ENCODE data around the gene APOBEC3G. TPM values are rescaled to one million over a fixed set of nuclear protein-coding genes. Genes with fewer than 3 reads are reported as not detected.

The APOBEC3G gene
- total RNA-seq, 1 experiment from 2014 or later: 0.76 TPM

GRCh38 chr22:39101226-39101625 lies 24.2 kb downstream of the APOBEC3G start:
- Histone ChIP-seq H3K4me3 (no peak overlapping the region), H3K27me3 (no peaks in the 10 kb centered on the region), H3K36me3 (no peaks in the 10 kb centered on the region), H3K9me3 (no peaks in the 10 kb centered on the region)
- no peak for DNase-seq

DNA sequence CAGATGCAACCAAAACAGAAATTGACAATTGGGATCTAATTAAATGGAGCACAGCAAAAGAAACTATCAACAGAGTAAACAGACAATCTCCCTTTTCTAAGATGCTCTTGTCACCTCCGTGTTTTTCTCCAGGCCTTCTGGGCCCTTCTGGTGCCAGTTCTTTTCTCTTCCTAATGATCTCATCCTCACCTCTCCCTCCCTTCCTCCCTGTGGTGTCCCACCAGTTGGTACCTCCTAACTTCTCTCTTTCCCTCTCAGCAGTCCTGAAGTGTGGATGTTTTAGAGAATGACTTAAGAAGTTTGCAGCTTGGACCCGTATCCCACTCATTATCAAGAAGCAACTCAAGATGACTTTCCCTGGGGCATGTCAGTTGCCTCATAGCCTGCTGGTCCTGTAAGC lies 26.4 kb downstream of the APOBEC3G start:
- H3K36me3 ChIP-seq: no peaks in the 10 kb centered on the region
- no peak for DNase-seq
- H3K9me3 ChIP-seq: no peaks in the 10 kb centered on the region
- H3K4me3 ChIP-seq: no peak overlapping the region
- H3K27me3 ChIP-seq: no peaks in the 10 kb centered on the region

- Histone ChIP-seq H3K9me3 (no peaks in the 10 kb centered on the region), H3K36me3 (no peaks in the 10 kb centered on the region), H3K4me3 (no peak overlapping the region), H3K27me3 (no peaks in the 10 kb centered on the region)
- DNase-seq: no peak
Observed at GRCh38 chr22:39106326-39106725, 29.3 kb downstream of the APOBEC3G start.

- Histone ChIP-seq H3K4me3 (no peak overlapping the region), H3K36me3 (no peaks in the 10 kb centered on the region), H3K9me3 (no peaks in the 10 kb centered on the region), H3K27me3 (0 out of 2 replicates have a peak, but pooled peaks cover 3% of the 10 kb centered on the region)
- DNase-seq: no peak
Observed at GRCh38 chr22:39108487-39108886, 31.4 kb downstream of the APOBEC3G start.

GRCh38 chr22:39109361-39109760 lies 32.3 kb downstream of the APOBEC3G start:
- H3K4me3 ChIP-seq: no peak overlapping the region
- no peaks in the 10 kb centered on the region for H3K36me3 ChIP-seq
- H3K9me3 ChIP-seq: no peaks in the 10 kb centered on the region
- H3K27me3 ChIP-seq: peaks cover 3% of the 10 kb centered on the region; the same call in 1 of the 2 replicates
- DNase-seq: no peak

DNA sequence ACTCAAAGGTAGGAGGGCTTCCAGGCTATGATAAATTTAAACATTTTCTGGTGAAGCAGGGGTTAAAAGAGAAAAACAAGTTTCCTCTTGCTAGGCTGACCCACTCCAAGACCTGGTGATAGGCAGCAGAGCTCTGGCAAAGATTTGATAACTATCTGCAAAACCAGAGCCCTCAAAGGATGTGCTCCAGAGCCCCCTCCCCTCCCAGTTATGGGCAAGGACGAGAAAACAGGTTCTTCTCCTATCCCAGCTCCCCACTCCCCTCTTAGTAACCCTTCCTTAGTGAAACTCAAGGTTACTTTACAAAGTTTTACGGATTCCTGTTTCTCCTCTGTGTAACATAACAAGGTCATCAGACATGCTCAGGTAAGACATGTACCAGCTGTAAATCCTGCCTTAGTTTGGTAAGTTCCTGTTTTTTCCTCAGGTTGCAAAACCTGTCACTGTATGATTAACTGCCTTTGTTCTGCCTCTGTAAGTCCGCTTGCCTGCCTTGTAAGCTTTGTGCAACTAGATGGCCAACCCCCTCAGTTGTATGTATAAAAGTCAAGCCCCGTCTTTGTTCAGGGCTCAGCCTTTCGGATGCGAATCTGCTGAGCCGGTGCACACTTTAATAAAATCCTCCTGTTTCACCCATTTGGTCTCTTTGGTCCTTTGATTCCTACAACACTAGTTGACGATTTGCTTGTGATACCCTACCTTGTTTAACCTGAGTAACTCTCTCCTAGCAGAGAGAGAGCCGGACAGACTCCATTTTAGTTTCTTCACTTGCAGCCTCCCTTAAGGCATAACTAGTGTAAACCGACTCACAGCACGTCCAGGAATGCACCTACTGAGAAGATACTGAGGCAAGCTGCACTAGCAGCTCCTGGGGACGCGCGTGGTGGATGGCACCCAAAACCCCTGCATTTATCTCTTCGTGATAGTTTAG lies 33.8 kb downstream of the APOBEC3G start:
- H3K27me3 ChIP-seq: peaks cover 3% of the 10 kb centered on the region
- no peaks in the 10 kb centered on the region for H3K36me3 ChIP-seq
- H3K9me3 ChIP-seq: no peaks in the 10 kb centered on the region
- H3K4me3 ChIP-seq: no peak overlapping the region
- DNase-seq: no peak

- H3K4me3 ChIP-seq: no peak overlapping the region
- H3K36me3 ChIP-seq: no peaks in the 10 kb centered on the region
- DNase-seq: no peak
- H3K27me3 ChIP-seq: peaks cover 3% of the 10 kb centered on the region
- H3K9me3 ChIP-seq: no peaks in the 10 kb centered on the region
Observed at GRCh38 chr22:39114112-39114511, 37.0 kb downstream of the APOBEC3G start.

DNA sequence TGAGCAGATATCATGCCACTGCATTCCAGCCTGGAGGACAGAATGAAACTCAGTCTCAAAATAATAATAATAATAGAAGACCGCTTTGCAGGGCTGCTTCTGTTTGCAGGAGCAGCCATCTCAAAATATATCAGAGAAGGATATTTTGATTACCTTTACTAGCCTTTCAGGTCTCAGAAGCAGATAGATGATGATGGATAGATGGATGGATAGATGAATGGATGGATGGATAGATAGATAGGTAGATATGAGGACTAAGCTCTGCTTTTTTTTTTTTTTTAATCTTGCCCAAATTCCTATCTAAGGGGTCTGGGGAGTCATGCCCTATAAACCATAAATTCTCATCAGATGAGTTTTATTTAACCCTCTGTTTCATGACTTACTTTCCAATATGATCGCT lies 38.5 kb downstream of the APOBEC3G start:
- Histone ChIP-seq H3K27me3 (peaks cover 3% of the 10 kb centered on the region), H3K9me3 (no peaks in the 10 kb centered on the region), H3K4me3 (no peak overlapping the region), H3K36me3 (no peaks in the 10 kb centered on the region)
- DNase-seq: no peak

DNA sequence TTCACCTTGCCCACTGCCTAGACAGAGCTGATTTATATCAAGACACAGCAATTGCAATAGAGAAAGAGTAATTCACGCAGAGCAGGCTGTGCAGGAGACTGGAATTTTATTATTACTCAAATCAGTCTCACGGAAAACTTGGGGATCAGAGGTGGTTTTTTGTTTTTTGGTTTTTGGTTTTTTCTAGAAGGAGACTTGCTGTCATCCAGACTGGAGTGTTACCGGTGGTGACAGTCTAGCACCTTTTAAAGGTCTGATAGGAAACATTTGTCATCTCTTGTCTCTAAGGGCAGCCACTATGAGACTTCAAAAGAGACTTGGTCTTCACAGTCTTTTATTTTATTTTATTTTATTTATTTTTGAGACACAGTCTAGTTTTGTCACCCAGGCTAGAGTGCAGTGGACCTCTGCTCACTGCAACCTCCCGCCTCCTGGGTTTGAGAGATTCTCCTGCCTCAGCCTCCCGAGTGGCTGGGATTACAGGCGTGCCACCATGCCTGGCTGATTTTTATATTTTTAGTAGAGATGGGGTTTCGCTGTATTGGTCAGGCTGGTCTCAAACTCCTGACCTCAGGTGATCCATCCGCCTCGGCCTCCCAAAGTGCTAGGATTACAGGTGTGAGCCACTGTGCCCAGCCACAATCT lies 39.0 kb downstream of the APOBEC3G start:
- DNase-seq: no peak
- Histone ChIP-seq H3K4me3 (no peak overlapping the region), H3K27me3 (peaks cover 3% of the 10 kb centered on the region)

GRCh38 chr22:39117585-39118191 lies 40.6 kb downstream of the APOBEC3G start:
- peak; percentile 29 for DNase-seq
- no peaks in the 10 kb centered on the region for H3K9me3 ChIP-seq
- peaks cover 3% of the 10 kb centered on the region for H3K27me3 ChIP-seq
- no peak overlapping the region for H3K4me3 ChIP-seq
- H3K36me3 ChIP-seq: no peaks in the 10 kb centered on the region

More for the DNA sequence above, 39.0 kb downstream of the APOBEC3G start:
- no peaks in the 10 kb centered on the region for H3K9me3 ChIP-seq
- H3K36me3 ChIP-seq: no peaks in the 10 kb centered on the region

GRCh38 chr22:39120983-39121382 lies 43.9 kb downstream of the APOBEC3G start:
- Histone ChIP-seq H3K4me3 (no peak overlapping the region), H3K27me3 (no peaks in the 10 kb centered on the region), H3K36me3 (no peaks in the 10 kb centered on the region), H3K9me3 (no peaks in the 10 kb centered on the region)
- no peak for DNase-seq

DNA sequence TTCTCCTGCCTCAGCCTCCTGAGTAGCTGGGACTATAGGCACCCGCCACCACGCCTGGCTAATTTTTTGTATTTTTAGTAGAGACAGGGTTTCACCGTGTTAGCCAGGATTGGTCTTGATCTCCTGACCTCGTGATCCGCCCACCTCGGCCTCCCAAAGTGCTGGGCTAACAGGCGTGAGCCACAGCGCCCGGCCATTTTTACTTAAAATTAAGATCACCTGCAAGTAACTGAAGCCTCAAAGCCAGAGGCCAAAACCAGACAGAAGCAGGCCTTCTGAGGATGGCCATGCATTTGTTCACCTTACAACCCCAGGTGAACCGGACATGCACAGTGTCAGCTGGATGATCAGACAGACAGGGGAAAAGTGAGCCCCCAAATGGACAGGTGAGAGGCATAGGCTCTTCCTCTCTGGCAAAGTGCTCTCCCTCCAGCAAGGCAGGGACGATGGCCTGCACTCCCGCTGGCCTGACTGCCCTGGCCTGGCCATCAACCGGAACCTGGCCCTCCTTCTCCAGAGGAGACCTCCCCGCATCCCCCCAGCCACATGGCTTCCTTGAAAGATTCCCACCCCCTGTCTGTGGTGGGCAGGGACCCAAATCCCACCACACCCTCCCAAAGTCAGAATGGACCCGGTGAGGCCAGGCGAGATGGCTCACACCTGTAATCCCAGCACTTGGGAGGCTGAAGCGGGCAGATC lies 45.8 kb downstream of the APOBEC3G start:
- DNase-seq: no peak
- Histone ChIP-seq H3K9me3 (no peaks in the 10 kb centered on the region), H3K4me3 (no peak overlapping the region), H3K27me3 (no peaks in the 10 kb centered on the region), H3K36me3 (no peaks in the 10 kb centered on the region)

DNA sequence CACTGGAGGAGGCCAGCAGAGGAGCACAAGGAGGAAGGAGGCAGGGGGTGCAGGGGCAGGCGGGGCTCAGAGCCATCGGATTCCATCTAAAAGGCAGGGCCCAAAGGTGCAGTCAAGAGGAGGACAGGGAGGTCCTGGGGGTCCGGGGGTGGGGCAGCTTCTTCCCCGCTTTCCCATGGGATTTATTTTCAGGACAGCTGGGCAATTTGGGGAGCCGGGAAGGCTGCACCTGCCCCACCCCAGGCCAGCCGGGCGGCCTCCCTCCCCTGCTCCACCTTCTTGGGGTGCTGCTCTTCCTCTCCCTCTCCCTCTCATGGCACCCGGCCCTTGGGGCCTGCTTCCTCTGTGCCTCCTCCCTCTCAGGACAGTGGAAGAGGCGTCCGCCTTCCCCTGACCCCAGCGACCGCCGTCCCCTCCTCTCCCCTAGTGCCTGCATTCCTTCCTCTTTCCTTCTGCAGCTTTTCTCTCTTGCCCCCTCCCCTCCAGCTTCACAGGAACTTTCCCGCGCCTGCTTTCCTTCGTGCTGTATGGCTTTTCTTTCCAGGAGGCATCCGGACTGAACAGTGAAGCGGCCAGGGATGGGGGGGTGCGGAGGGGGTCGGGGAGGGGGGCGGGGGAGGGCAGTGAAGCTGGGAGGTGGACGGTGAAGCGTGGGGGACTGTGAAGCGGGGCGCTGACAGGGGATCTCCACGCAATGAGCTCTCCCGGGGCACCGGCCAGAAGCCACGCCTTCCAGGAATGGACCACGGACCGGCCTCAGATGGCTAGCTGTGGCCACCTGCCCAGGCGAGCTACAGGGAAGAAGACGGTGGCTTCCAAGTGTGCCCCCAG lies 46.9 kb downstream of the APOBEC3G start:
- Histone ChIP-seq H3K27me3 (no peaks in the 10 kb centered on the region), H3K4me3 (no peak overlapping the region), H3K9me3 (no peaks in the 10 kb centered on the region), H3K36me3 (no peaks in the 10 kb centered on the region)
- no peak for DNase-seq

DNA sequence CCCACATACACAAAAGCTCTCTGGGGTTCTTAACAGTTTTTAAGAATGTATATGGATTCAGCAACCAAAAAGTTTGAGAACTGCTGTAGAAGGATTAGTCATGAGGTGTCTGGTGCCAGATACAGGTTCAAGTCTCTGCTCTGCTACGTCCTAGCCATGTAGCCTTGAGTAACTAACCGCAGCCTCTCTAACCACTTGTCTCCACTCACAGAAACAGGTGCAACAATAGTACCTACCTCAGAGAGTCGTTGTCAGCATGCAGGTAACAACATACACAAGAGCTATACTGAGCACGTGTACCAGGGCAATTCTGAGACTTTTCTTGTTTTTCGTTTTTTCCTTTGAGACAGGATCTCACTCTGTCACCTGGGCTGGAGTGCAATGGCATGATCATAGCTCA lies 48.5 kb downstream of the APOBEC3G start:
- Histone ChIP-seq H3K4me3 (no peak overlapping the region), H3K27me3 (no peaks in the 10 kb centered on the region), H3K9me3 (no peaks in the 10 kb centered on the region), H3K36me3 (no peaks in the 10 kb centered on the region)
- DNase-seq: no peak

DNA sequence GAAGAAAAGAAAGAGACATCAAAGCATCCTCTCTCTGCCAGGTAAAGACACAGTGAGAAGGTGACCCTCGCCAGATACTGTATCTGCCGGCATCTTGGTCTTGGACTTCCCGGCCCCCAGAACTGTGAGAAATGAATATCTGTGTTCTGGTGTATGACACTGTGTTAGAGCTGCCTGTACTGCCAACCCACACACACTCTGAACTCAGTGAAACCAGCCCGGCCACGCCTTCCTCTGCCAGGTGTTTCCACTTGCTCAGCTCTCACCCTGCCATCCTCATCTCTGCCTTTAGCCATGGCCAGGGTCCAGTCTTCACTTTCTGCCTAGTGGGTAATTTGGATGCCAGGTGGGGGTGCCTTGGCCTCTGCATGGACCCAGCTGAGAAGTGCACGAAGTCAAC lies 51.4 kb downstream of the APOBEC3G start:
- no peaks in the 10 kb centered on the region for H3K27me3 ChIP-seq
- DNase-seq: no peak
- no peaks in the 10 kb centered on the region for H3K9me3 ChIP-seq
- H3K36me3 ChIP-seq: no peaks in the 10 kb centered on the region
- no peak overlapping the region for H3K4me3 ChIP-seq

DNA sequence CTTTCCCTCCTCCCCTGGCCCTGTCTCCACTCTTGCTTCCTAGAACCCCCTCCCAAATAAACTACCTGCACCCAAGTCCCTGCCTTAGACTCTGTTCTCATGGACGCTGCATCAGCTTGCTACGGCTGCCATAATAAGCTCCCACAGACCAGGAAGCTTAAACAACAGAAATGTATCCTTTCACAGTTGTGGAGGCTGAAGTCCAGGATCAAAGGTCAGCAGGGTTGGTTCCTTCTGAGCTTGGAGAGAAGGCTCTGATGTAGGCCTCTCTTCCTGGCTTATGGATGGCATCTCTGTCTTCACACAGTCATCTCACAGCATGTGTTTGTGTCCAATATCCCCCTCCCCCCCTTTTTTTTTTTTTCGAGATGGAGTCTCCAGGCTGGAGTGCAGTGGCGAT lies 52.0 kb downstream of the APOBEC3G start:
- no peaks in the 10 kb centered on the region for H3K36me3 ChIP-seq
- no peaks in the 10 kb centered on the region for H3K9me3 ChIP-seq
- no peak overlapping the region for H3K4me3 ChIP-seq
- no peak for DNase-seq
- no peaks in the 10 kb centered on the region for H3K27me3 ChIP-seq

All from MG63 (cell line).